Progenitor cell of endocrine pancreas (in vitro differentiated cells): Measurements from ENCODE around the gene SLC47A2. TPM values are rescaled to one million over a fixed set of nuclear protein-coding genes. Genes with fewer than 3 reads are reported as not detected.

Source experiments
- DNase-seq: peaks from one replicate; pipeline ENCODE4 v3.0.0; 2021; ENCODE audit warnings: low spot score; ENCODE audit not compliant: unreplicated experiment
- H3K27ac Mint-ChIP-seq: 2 replicates; pipeline ENCODE4 v1.8.0; 2021; ENCODE audit warnings: mild to moderate bottlenecking, moderate library complexity, mixed read lengths
- H3K27me3 Mint-ChIP-seq: 2 replicates; pipeline ENCODE4 v1.8.0; 2021; ENCODE audit warnings: mixed read lengths
- H3K36me3 Mint-ChIP-seq: 2 replicates; pipeline ENCODE4 v1.8.0; 2022; ENCODE audit warnings: mixed read lengths; ENCODE audit not compliant: insufficient read depth
- H3K4me1 Mint-ChIP-seq: 2 replicates; pipeline ENCODE4 v1.8.0; 2021; ENCODE audit warnings: low read depth, mixed read lengths
- H3K4me3 Mint-ChIP-seq: 2 replicates; pipeline ENCODE4 v1.8.0; 2021; ENCODE audit warnings: low read depth, mild to moderate bottlenecking, moderate library complexity, mixed read lengths
- H3K9me3 Mint-ChIP-seq: 2 replicates; pipeline ENCODE4 v1.8.0; 2021; ENCODE audit warnings: low read depth, mixed read lengths
- CTCF ChIP-seq: fragments of 200-600 bp; sonication (generic); IDR thresholded peaks from one replicate; pipeline ENCODE4 v1.5.0; 2021; ENCODE audit warnings: antibody characterized with exemption, mild to moderate bottlenecking; ENCODE audit not compliant: unreplicated experiment
- total RNA-seq: library from RNA; stranded (reverse); gene quantifications from 2 replicates; pipeline ENCODE4 v1.2.1, GENCODE V29; 2021

The SLC47A2 gene
- total RNA-seq, 1 donor from 2014 or later: not detected

DNA sequence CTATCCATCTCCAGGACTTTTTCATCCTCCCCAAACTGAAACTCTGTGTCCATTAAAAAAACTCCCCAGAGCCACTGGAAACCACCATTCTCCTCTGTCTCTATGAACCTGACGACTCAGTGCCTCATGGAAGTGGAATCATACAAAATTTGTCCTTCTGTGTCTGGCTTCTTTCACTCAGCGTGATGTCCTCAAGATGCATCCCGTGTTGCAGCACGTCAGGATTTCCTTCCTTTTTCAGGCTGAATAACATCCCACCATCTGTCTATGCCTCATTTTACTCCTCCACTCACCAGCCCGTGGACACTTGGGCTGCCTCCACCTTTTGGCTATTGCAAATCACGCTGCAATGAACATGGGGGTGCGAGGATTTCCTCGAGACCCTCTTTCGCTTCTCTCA is 44.4 kb upstream of the SLC47A2 start:
- Mint-ChIP-seq H3K9me3 (no peaks in the 10 kb centered on the region), H3K4me1 (no peaks in the 10 kb centered on the region), H3K27ac (no peak overlapping the region), H3K27me3 (peaks cover 31% of the 10 kb centered on the region), H3K36me3 (no peaks in the 10 kb centered on the region), H3K4me3 (no peak overlapping the region)
- TF ChIP-seq CTCF: no peak
- no peak for DNase-seq

DNA sequence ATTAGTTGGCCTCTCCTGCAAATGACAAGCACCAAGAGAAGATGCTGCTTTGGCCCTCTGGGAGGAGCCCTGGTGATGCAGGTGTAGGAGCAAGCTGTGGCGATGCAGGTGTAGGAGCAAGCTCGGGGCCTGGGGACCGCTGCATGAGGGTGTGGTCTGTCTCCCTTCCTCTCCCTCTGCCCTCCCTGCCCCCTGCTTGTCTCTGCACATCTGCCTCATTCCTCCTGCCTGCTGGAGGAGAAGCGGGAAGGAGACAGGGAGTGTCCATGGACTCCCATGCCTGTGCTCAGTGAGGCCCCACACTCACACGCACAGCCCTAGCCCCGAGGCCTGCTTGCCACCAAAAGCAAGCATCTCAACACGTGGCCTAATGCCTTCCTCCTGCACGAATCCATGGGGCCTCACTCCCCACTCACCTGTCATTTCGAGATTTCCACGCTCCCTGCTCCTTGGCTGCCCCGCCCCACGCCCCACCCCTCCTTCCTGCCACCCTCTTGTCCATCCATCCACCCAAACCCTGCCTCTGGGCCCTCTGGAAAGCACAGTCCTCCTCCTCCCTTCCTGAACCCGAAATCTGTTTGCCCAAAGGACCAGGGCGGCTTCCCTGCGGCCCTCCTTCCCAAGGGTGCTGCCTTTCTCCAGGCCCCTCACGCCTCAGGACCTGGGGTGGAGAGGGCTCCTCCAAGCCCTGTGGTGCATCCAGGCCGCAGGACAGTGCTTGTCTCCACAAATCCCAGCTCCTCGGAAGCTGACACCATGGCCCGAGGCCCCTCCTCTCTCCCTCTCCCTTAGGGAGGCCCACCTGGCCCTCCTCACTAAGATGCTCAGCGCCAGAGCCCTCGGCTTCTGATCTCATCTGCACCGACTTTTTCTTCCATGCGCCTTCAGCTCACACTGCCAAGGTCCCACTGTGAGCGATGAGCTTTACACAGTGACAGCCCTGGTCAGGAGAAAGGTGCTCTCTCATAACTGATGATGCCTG is 43.5 kb upstream of the SLC47A2 start:
- DNase-seq: no peak
- no peak overlapping the region for H3K27ac Mint-ChIP-seq
- no peak overlapping the region for H3K4me3 Mint-ChIP-seq
- TF ChIP-seq CTCF: no peak
- H3K36me3 Mint-ChIP-seq: no peaks in the 10 kb centered on the region
- no peaks in the 10 kb centered on the region for H3K4me1 Mint-ChIP-seq
- peaks cover 29% of the 10 kb centered on the region for H3K27me3 Mint-ChIP-seq
- no peaks in the 10 kb centered on the region for H3K9me3 Mint-ChIP-seq

- TF ChIP-seq CTCF: no peak
- Mint-ChIP-seq H3K27ac (no peak overlapping the region), H3K36me3 (no peaks in the 10 kb centered on the region), H3K27me3 (peaks cover 30% of the 10 kb centered on the region), H3K9me3 (no peaks in the 10 kb centered on the region), H3K4me1 (no peaks in the 10 kb centered on the region), H3K4me3 (no peak overlapping the region)
- DNase-seq: no peak
These were observed 41.3 kb upstream of the SLC47A2 start for GRCh38 chr17:19757536-19758180.

- TF ChIP-seq CTCF: no peak
- Mint-ChIP-seq H3K4me1 (no peaks in the 10 kb centered on the region), H3K9me3 (no peaks in the 10 kb centered on the region), H3K27me3 (peaks cover 24% of the 10 kb centered on the region), H3K4me3 (no peak overlapping the region), H3K27ac (no peak overlapping the region), H3K36me3 (no peaks in the 10 kb centered on the region)
- DNase-seq: no peak
These were observed 40.2 kb upstream of the SLC47A2 start for GRCh38 chr17:19756546-19756945.

- H3K9me3 Mint-ChIP-seq: no peaks in the 10 kb centered on the region
- H3K4me3 Mint-ChIP-seq: no peak overlapping the region
- no peak overlapping the region for H3K27ac Mint-ChIP-seq
- no peaks in the 10 kb centered on the region for H3K36me3 Mint-ChIP-seq
- DNase-seq: no peak
- peaks cover 23% of the 10 kb centered on the region for H3K27me3 Mint-ChIP-seq
- no peak for TF ChIP-seq CTCF
- no peaks in the 10 kb centered on the region for H3K4me1 Mint-ChIP-seq
These were observed 39.6 kb upstream of the SLC47A2 start for GRCh38 chr17:19755821-19756510.
